HepG2 (cell line): ENCODE data around the gene ADM. TPM values are rescaled to one million over a fixed set of nuclear protein-coding genes. Genes with fewer than 3 reads are reported as not detected.
A peak's percentile ranks its signal among the peaks of the same experiment; 100 is the strongest.

Experiments
- AHDC1 ChIP-seq: sonication (generic); formaldehyde crosslinking; IDR thresholded peaks from 2 replicates; pipeline ENCODE4 v1.5.1; 2020; ENCODE audit warnings: mild to moderate bottlenecking, missing genetic modification reagents, borderline replicate concordance
- ATRX ChIP-seq: sonication (generic); formaldehyde crosslinking; IDR thresholded peaks from 2 replicates; pipeline ENCODE4 v1.4.0; 2020; ENCODE audit warnings: missing genetic modification reagents, borderline replicate concordance
- CCAR2 ChIP-seq: fragments of 200-400 bp; formaldehyde crosslinking; optimal IDR thresholded peaks from 2 replicates; pipeline ENCODE3; 2018; ENCODE audit warnings: low read depth, mild to moderate bottlenecking, low read length, moderate library complexity
- HNRNPLL ChIP-seq: fragments of 200-400 bp; formaldehyde crosslinking; IDR thresholded peaks from 2 replicates; pipeline ENCODE4 v1.6.1; 2017; ENCODE audit warnings: mild to moderate bottlenecking, low read depth, low read length; ENCODE audit not compliant: poor library complexity, severe bottlenecking
- MBNL3 ChIP-seq: fragments of 250-450 bp; sonication (Bioruptor Pico); conservative IDR thresholded peaks from 2 replicates; pipeline ENCODE4 v1.8.0; 2022; ENCODE audit warnings: mild to moderate bottlenecking, inconsistent platforms
- MYPOP ChIP-seq: sonication (generic); formaldehyde crosslinking; IDR thresholded peaks from 2 replicates; pipeline ENCODE4 v1.8.1; 2023; ENCODE audit warnings: mild to moderate bottlenecking, moderate library complexity, missing genetic modification reagents
- NONO ChIP-seq, 2 experiments: fragments of 450-650 bp in 1 of 2; sonication (generic) in 1 of 2; formaldehyde crosslinking in 1 of 2; IDR thresholded peaks in 1 of 2; conservative IDR thresholded peaks in 1 of 2; 2 replicates each; pipeline versions ENCODE4 v1.6.1 to v1.8.0; 2017 to 2022; ENCODE audit warnings: mild to moderate bottlenecking in 1 of 2, missing genetic modification reagents in 1 of 2, moderate library complexity in 1 of 2
- RORA ChIP-seq: sonication (generic); formaldehyde crosslinking; IDR thresholded peaks from 2 replicates; pipeline ENCODE4 v1.5.0; 2020; ENCODE audit warnings: mild to moderate bottlenecking, missing genetic modification reagents, moderate library complexity
- ZNF260 ChIP-seq: sonication (generic); formaldehyde crosslinking; IDR thresholded peaks from 2 replicates; pipeline ENCODE4 v1.4.0; 2020; ENCODE audit warnings: missing genetic modification reagents, low read depth, mild to moderate bottlenecking, borderline replicate concordance
- ZNF552 ChIP-seq: sonication (generic); formaldehyde crosslinking; IDR thresholded peaks from 2 replicates; pipeline ENCODE4 v1.9.0; 2022; ENCODE audit warnings: missing genetic modification reagents, mild to moderate bottlenecking, borderline replicate concordance
- ZNF646 ChIP-seq: sonication (generic); formaldehyde crosslinking; IDR thresholded peaks from 2 replicates; pipeline ENCODE4 v1.9.0; 2021; ENCODE audit warnings: mild to moderate bottlenecking, missing genetic modification reagents
- ZNF652 ChIP-seq: IDR thresholded peaks from 2 replicates; pipeline ENCODE4 v1.6.1; 2016; ENCODE audit warnings: low read depth, borderline replicate concordance
- ZNF724P ChIP-seq: sonication (generic); formaldehyde crosslinking; IDR thresholded peaks from 2 replicates; pipeline ENCODE4 v1.8.0; 2022; ENCODE audit warnings: missing genetic modification reagents, borderline replicate concordance
- ZNF816 ChIP-seq: sonication (generic); formaldehyde crosslinking; IDR thresholded peaks from 2 replicates; pipeline ENCODE4 v1.8.0; 2022; ENCODE audit warnings: missing genetic modification reagents, mild to moderate bottlenecking, borderline replicate concordance
- polyA plus RNA-seq, 8 experiments: library from polyadenylated mRNA; depleted of rRNA in 3 of 8; stranded (reverse) in 7 of 8; unstranded in 1 of 8; fragments of >200 nt; fragmentation: Illumina TruSeq in 4 of 8; extraction: Trizol in 4 of 8; gene quantifications; 2 replicates each; pipeline versions ENCODE4 v1.2.1 to v1.2.3, GENCODE V29; 2011 to 2016; ENCODE audit warnings: low read depth in 4 of 8, missing spikeins in 1 of 8, mixed read lengths in 1 of 8; ENCODE audit not compliant: insufficient read depth in 1 of 8
- total RNA-seq, 5 experiments: library from RNA; depleted of rRNA; stranded (reverse); fragments of >200 nt; fragmentation: Illumina TruSeq; extraction: Trizol; gene quantifications; 2 replicates each; pipeline ENCODE4 v1.2.3, GENCODE V29; 2016; ENCODE audit warnings: low read depth in 1 of 5

The ADM gene
- total and polyA plus RNA-seq, 2 of the 13 experiments (the other 11 are each of a cell fraction or from before 2014, with no cell fraction given) = 10.7 to 26.1 TPM

GRCh38 chr11:10307400-10308200, 2.7 kb downstream of the ADM start (continued):
- TF ChIP-seq CCAR2 = no peak
- TF ChIP-seq AHDC1 (CRISPR knock-in tag) = peak; percentile 21; the same call in 1 of the 2 replicates
- TF ChIP-seq NONO (IDR thresholded peaks at IDR 0.05) = no peak
- no peak for TF ChIP-seq NONO (CRISPR knock-in tag; conservative IDR thresholded peaks at IDR 0.05)
- TF ChIP-seq ZNF816 = no peak; the same call in 1 of the 2 replicates
- TF ChIP-seq HNRNPLL = peak; percentile 70
- TF ChIP-seq MYPOP (CRISPR knock-in tag) = no peak
- TF ChIP-seq ZNF260 (CRISPR knock-in tag) = no peak
- TF ChIP-seq MBNL3 (CRISPR knock-in tag) = no peak
- TF ChIP-seq ATRX = no peak
- no peak for TF ChIP-seq ZNF724P (CRISPR knock-in tag)
- TF ChIP-seq ZNF646 (CRISPR knock-in tag) = no peak
- no peak for TF ChIP-seq ZNF552 (CRISPR knock-in tag)
- no peak for TF ChIP-seq ZNF652 (CRISPR knock-in tag)
- no peak for TF ChIP-seq RORA (CRISPR knock-in tag)
